Measurements from ENCODE around the gene SEMA5A. TPM values are rescaled to one million over a fixed set of nuclear protein-coding genes. Genes with fewer than 3 reads are reported as not detected.

SEMA5A gene
- polyA plus RNA-seq, 1 donor, result 27.5 TPM

- DNase-seq, result no peak
Measured at GRCh38 chr5:9098990-9099389, 446.9 kb downstream of the SEMA5A start.

GRCh38 chr5:9094582-9094981 is 451.3 kb downstream of the SEMA5A start:
- peak; percentile 15 for DNase-seq

GRCh38 chr5:9091896-9092662 is 453.8 kb downstream of the SEMA5A start:
- no peak for DNase-seq

GRCh38 chr5:9090381-9091026 is 455.4 kb downstream of the SEMA5A start:
- no peak for DNase-seq

GRCh38 chr5:9089893-9090292 is 456.0 kb downstream of the SEMA5A start:
- no peak for DNase-seq

GRCh38 chr5:9082996-9083395 is 462.9 kb downstream of the SEMA5A start:
- peak; percentile 52 for DNase-seq

- DNase-seq, result no peak
Measured at GRCh38 chr5:9072701-9073100, 473.2 kb downstream of the SEMA5A start.

GRCh38 chr5:9071524-9071923 is 474.4 kb downstream of the SEMA5A start:
- no peak for DNase-seq

- DNase-seq, result no peak
Measured at GRCh38 chr5:9071074-9071473, 474.8 kb downstream of the SEMA5A start.

- no peak for DNase-seq
Measured at GRCh38 chr5:9069650-9070049, 476.2 kb downstream of the SEMA5A start.

- DNase-seq, result no peak
Measured at GRCh38 chr5:9067154-9067553, 478.7 kb downstream of the SEMA5A start.

GRCh38 chr5:9066349-9066748 is 479.5 kb downstream of the SEMA5A start:
- DNase-seq, result no peak

GRCh38 chr5:9063615-9064245 is 482.1 kb downstream of the SEMA5A start:
- no peak for DNase-seq

- no peak for DNase-seq
Measured at GRCh38 chr5:9062873-9063272, 483.0 kb downstream of the SEMA5A start.

GRCh38 chr5:9059920-9060691 is 485.8 kb downstream of the SEMA5A start:
- DNase-seq, result no peak

- no peak for DNase-seq
Measured at GRCh38 chr5:9058666-9059065, 487.2 kb downstream of the SEMA5A start.

- no peak for DNase-seq
Measured at GRCh38 chr5:9058161-9058560, 487.7 kb downstream of the SEMA5A start.

- no peak for DNase-seq
Measured at GRCh38 chr5:9057406-9058000, 488.4 kb downstream of the SEMA5A start.

- no peak for DNase-seq
Measured at GRCh38 chr5:9056046-9056445, 489.8 kb downstream of the SEMA5A start.

GRCh38 chr5:9054821-9055589 is 490.9 kb downstream of the SEMA5A start:
- no peak for DNase-seq

- no peak for DNase-seq
Measured at GRCh38 chr5:9054322-9054721, 491.6 kb downstream of the SEMA5A start.

- DNase-seq, result no peak
Measured at GRCh38 chr5:9052421-9052820, 493.5 kb downstream of the SEMA5A start.

Data from hindlimb muscle (tissue), 1 donor.